NCI-H2196 (cell line): ENCODE results near the gene EPB41.
"Not testable (repeated sequence)": the region's sequence is repeated elsewhere in the genome, so short reads cannot be mapped to it uniquely, and the experiment has no call there.

Source experiments
- DNase-seq: peaks from one replicate; lab custom pipeline; 2025; ENCODE audit not compliant: unreplicated experiment; lab: John Stamatoyannopoulos, UW

Gene EPB41

DNA sequence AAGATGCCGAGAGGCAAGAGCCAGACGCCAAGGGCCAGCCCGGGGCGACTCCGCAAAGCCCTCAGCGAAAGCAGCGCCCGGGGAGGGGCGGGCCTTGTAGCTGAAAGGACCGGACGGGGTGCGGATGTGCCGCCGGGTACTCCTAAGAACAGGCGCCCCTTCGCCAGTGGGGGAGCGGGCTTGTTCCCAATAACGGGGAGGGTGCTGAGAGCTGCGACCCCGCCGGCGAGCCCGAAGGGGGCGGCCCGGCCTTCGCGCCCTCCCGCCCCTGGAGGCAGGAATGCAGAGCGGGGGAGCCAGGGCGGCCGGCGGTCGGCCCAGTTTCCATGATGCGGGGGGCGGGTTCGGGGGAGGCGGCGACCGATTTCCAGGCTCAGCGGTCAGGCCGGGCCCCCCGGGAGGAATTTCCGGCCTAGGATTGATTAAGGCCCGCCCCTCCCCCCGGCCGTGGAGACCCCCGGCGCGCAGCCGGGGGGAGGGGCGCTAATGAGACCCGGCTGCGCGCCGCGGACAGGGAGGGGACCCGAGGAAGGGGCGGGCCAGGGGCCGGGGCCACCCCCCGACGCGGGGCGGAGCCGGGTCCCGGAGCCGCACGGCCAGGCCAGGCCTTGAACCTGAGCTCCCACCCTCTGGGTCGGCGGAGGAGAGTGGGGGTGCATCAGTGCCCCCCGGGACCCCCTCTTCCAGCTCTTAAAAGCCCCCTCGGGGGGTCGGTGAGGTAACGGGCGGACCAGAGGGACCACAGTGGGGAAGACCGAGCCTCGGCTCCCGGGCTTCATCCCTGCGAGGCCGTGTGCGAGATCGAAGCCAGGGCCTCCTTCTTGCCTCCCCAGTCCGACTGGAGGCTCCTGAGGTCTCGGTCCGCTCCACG, 210.2 kb downstream of the EPB41 start:
- peak; percentile 55 for DNase-seq

DNA sequence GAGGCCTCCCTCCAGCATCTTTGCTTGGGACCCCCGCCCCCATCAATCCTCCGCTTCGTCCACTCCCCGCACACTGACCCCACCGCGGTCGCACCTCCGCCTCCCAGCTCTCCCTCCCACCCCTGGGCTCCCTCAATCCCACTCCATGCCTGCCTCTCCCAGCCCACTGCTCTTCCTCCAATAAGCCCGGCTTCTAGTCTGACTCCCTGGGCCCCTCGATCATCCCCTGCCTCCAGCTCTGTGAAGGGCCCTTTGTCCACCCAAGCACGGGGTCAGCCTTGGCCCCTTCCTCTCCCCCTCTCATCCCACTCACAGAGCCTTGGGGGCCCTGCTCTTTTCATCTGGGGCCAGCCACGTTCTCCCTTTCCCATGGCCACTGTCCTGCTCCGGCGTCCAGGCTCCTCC, 210.9 kb downstream of the EPB41 start:
- DNase-seq = no peak

DNA sequence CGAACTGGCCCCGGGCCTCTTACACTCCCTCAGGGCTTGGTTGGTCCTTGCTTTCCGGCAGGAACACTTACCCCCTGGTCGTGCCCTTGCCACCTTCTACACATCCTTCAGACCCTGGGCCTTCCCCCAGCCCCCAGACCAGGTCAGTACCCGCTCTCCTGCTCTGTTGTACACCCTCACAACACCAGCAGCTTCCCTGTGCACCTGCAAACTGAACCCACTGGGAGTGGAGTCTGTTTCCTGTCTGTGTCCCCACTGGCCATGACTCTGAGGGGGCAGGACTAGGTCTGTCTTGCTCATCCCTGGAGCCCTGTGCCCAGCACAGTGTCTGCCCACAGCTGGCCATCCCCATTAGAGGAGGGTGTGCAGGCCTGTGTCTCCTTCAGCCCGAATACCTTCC, 211.4 kb downstream of the EPB41 start:
- DNase-seq = no peak

DNA sequence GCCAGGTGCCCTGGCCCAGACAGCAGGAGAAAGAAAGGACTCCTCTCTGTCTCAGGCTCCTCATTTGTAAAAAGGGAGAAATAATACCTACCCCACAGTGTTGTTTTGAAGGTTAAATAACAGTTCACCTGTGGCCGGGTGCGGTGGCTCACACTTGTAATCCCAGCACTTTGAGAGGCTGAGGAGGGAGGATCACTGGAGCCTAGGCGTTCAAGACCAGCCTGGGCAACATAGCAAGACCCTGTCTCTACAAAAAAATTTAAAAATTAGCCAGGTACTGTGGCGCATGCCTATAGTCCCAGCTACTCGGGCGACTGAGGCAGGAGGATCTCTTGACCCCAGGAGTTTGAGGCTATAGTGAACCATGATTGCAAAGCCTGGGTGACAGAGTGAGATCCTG, 211.8 kb downstream of the EPB41 start:
- DNase-seq = no peak

DNA sequence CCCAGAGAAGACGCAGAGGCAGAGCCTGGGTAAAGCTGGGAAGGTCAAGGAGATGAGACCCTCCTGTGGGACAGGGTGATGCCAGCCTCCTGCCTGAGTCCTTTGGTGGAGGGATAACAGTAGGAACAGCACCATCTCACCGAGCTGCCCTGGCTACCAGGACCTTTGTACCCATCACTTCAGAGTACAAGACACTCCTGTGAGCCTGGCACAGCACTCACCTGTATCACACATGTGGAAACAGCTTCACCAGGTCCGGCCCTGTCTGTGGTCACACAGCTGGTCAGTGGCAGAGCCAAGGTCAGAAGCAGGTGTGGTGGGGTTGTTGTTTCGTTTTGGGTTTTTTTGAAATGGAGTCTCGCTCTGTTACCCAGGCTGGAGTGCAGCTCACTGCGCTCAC, 214.4 kb downstream of the EPB41 start:
- DNase-seq = no peak

DNA sequence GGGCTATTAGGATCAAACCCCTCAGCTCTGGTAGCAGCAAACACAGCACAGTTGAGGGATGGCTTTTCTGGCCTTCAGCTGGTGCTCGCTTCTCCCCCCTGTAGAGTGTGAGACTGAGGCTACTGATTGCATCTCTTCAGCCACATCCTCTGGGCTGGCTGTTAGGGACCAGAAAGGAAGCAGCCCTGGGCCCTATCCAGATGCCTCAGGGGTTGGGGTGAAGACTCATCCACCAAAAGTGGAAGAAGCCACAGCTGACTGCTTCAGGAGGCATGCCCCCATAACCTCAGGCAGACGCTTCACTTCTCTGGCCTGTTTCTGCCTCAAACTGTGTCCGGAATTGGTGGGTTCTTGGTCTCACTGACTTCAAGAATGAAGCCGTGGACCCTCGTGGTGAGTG, 215.5 kb downstream of the EPB41 start:
- DNase-seq = no peak

DNA sequence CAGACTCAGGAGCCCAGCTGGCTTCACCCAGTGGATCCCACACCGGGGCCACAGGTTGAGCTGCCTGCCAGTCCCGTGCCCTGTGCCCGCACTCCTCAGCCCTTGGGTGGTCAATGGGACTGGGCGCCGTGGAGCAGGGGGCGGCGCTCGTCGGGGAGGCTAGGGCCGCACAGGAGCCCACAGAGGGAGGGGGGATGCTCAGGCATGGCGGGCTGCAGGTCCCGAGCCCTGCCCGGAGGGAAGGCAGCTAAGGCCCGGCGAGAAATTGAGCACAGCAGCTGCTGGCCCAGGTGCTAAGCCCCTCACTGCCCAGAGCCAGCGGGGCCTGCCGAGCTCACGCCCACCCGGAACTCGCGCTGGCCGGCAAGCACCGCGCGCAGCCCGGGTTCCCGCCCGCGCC, 216.7 kb downstream of the EPB41 start:
- DNase-seq = not testable (repeated sequence)

DNA sequence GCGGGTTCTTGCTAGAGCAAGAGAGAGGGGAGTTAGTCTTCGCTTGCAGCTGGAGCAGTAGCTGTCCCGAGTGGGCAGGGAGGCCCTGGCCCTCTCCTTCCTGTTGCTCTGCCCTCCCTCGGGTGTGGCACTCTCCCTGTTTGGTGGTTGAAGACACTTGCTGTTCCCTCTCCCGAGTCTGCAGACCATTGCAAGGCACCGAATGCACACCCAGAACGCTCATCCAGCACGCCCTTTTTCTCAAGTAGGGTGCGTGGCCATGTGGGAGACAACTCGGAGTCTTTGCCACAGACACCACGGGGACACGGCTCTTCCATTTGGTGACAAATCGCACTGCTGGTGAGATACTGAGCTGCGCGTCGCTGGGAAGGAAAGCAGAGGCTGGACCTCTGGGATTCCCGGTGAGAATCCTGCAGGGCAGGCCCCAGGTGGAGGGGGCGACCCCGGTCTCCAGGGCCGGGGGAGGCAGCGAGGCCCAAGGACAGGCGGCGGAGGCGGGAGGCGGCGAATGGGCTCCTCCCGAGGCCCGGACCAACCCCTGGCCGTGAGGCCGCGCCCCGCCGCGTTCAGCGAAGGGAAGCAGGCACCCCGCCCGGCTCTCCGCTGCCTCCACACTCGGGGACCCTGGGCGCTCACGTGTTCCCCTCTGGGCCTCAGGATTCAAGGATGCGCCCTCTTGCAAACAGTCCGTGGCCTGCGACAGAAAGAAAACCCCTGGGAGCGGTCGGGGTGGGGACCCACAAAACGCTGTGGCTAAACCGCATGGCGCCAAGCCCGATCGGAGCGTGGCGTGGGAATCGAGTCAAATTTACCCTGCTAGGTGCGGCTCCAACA, 219.7 kb downstream of the EPB41 start:
- DNase-seq = no peak

DNA sequence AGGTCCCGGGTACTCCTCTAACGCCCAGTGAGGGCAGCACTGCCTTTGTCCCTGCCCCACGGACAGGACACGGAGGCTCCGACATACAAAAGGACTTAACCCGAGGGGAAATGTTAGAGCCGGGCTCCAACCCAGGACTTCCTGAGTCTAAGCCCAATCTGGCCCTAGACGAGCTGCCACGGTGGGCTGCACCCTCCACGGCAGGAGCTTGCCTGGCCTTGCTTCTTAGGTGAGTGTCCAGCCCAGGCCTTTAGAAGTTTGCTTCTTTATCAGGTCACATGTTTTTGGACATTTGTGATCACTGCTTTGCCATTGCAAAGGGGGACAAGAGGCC, 220.3 kb downstream of the EPB41 start:
- no peak for DNase-seq

DNA sequence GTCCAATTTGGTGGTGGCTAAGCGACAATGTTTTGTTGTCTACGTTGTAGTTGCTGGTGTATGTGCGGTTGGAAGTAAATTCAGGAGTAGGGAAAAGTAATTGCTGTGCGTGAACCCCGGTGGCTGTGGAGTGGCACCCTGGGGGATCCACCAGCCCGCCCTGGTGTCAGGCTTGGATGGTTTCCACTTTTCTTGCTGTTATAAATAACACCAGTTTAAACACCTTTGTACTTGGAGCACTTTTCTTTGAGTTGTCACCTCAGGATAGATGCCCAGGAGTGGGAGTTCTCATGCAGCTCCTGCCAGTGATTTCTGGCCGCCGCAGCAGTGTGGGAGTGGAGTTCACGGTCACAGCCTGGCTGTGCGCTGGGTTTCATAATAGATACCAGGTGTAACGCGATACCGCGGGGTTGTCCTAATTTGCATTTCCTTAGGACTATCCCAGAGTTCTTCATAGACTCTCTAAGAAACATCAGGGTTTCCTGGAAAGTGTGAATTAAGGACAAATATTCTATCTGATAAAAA, 222.1 kb downstream of the EPB41 start:
- DNase-seq = no peak

DNA sequence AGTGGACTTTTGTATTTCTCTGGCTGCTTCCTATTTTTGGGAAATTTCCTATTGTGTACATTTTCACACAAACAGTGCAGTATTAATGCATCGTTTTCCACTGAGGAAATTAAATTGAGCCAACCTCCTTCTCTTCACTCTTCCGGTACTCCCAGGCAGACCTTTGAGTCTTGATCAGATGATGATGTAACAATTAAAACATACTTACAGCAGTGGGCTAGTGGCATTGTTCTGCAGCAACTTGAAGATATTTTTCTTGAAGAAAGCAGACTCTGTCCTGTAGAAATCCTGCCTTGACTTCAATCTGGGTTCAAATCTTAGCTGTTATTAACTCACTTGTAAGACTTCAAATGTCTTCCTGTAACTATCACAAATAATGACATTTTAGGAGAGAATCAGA, 228.3 kb downstream of the EPB41 start:
- no peak for DNase-seq

DNA sequence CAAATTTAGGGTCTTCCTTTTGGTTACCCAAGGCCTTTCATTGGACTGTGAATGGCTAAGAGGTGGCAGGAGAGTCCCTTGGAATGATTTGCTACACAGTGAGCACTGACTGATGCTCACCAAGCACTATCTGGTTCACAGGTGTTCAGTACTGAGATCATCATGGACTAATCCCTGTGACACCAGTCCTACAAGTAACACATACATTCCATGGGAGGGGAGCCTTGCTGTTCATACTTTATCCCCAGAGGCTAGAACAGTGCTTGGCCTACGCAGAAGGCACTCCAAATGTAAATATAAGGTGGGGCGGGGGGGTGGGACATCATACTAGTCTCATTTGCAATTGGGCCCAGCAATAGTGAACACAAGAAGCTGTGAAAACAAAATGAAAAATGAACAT, 229.8 kb downstream of the EPB41 start:
- no peak for DNase-seq

DNA sequence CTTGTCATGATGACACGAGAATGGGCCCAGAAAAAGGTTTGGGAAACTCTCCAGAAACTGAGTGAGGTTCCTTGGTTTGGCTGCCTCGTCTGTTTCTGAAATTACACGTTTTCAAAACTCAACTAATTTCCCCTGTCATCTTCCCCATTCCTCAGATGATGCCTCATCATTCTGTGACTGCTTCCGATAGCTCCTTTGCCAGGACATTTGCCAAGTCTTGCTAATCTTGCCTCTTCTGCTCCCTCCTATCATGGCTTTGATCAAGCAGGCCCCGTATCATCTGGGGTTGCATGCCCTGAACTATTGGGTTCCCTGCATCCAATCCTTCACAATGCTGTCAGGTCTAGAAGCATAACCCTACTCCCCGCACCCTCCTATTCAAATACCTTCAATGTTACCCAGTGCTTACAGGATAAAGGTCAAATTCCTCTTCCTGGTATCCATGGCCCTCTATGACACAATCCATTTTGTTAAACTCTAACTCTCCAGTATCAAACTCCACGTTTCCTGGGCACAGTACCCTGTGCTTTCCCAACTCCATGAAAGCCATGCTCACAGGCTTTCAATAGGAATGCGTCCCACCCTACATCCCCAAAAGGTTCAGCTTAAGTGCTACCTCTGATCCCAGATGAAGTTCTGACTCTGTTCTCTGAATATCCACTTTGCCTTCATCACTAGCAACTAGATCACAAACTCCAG, 231.5 kb downstream of the EPB41 start:
- DNase-seq = no peak

DNA sequence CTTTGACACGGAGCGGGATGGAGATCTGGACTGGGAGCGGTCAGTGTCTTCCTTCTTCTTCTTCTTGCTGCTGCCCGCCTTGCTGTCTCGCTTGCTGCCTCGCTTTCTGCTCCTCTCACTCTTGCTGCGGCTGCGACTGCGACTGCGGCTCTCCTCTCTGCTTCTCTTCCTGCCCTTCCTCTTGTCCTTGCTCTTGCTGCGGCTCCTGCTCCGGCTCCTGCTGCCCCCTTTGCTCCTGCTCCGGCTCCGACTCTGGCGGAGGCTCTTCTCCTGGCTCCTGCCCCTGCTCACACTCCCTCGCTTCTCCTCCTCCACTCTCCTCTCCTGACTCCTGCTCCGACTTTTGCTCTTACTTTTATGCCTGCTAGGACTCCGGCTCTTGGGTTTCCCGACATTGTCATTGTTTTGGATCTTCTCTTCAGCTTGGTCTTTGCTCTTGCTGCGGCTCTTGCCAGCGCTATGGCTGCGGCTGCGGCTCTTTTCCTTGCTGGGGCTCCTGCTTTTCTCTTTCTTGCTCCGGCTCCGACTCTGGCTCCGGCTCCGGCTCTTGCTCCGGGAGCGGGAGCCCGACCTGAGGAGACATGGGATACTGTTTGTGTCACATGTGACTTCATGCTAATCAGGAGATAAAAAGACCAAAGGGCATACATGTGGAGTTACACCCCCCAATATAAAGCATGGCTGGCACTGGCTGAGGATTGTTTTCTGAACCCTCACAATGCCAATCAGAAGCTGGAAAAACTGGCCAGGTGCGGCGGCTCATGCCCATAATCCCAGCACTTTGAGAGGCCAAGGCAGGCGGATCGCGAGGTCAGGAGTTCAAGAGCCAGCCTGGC, 234.5 kb downstream of the EPB41 start:
- no peak for DNase-seq

DNA sequence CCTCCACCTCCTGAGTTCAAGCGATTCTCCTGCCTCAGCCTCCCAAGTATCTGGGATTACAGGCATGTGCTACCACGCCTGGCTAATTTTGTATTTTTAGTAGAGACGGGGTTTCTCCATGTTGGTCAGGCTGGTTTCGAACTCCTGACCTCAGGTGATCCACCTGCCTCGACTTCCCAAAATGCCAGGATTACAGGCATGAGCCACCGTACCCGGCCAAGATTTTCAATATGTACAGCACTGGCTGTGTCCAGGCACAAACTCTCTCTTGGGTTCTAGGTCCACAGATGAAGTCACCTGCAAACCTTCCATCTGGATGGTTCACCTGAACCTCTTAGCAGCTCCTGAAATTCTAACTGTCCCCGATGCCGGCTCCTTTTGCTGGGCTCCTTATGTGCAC, 236.0 kb downstream of the EPB41 start:
- not testable (repeated sequence) for DNase-seq

DNA sequence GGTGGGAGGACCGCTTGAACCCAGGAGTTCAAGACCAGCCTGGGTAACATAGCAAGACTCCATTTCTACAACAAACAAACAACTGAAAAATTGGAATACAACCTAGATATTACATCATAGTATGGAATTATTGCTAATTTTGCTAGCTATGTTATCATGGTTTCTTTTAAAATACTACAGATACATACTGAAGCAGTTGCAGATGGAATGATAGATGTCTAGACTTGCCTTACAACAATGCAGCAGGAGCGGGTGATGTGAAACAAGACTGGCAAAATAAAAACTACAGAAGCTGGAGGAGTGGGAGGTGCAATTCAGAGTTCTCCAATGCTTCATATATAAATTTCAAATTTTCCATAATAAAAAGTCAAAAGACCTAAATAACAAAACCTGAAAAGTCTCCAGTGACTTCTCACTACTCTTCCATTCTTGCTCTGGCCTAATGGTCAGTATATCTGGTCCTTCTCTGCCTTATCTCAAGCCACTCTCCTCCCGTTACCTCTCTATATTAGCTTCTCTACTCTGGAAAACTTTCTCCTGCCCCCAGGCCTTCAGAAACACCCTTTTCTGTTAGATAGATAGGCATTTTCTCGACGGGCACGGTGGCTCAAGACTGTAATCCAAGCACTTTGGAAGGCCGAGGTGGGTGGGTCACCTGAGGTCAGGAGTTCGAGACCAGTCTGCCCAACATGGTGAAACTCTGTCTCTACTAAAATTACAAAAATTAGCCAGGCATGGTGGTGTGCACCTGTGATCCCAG, 237.9 kb downstream of the EPB41 start:
- no peak for DNase-seq

DNA sequence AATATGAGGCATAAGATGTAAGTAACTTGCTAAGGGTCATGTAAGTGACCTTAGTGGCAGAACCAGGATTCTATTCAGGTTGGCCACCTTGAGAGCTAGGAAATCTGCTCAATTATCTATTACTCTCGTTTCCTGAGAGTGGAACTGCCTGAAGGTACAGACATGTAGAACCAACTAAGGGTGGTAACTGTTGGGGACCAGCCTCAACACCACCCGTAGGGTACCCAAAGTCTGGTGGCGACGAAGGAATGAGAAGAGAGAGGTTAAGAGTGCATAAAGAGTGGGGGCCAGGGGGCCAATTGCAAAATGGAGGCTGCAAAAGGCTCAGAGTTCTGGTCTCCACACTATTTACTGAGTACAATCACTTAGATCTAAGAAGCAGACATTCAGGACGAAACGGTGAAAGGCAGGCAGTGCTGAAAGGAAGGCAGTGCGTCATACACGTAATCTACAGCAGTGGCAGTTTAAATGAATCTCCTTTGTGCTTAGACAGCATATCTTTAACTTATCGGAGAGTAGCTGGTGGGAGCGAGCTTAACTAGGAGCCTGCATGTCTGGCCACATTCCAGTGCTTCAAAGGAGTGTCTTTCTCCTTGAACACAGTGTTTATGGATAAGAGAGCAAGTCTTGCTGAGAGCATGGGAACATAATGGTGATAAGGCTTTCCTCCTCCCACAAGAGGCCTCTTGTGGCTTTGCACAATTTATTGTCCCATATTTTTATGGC, 242.3 kb downstream of the EPB41 start:
- no peak for DNase-seq

DNA sequence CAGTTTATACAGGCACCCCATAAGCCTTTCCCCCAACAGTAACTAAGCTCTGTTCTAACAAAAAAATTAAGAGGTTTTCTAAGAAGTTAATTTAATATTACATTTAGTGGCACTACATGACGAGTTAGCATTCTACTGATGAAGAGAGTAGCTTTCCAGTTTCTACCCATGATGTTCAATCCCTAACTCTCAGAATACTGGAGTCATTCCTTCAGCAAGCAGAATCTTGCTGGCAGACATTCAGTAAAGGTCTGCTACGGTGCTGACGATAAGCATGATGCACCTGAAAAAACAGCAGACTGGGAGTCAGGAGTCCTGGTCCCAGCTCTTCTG, 242.9 kb downstream of the EPB41 start:
- no peak for DNase-seq

DNA sequence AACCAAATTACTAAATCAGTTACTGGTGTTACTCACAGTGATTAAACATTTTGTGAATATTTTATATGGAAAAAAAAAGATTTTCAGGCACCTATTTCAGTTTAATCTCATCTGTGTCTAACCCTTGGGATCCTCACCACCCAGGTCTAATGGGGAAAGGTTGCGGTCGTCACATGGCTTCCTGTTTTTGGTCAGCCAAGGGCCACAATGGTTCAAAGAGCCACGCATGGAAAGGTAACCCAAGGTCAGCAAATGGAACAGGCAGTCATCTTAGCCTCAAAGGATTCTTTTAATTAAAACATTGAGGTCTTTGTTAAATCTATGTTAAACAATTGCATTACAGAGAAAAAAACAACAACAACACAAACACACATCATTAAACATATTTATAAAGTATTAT, 245.4 kb downstream of the EPB41 start:
- DNase-seq = no peak
